ENCODE measurements around the gene SMCHD1.

SMCHD1 gene

DNA sequence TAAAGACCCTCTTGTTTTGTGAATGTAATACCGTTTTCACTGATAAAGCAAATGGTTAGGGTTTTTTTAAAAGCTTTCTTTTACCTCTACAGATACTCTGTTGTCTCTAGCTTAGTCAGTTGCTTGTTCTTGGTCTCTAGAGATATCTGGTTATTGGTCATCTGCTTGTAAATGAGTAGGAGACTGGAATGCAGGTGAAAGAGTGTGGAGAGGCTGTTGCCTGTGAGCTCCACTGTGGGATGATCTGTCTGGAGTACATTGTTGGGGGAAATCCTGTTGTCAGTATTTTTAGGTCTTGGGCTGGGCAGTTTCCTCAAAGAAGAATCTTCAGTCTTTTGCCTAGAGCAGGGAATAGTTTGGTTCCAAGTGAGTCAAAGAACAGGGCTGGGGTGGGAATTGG, 67.7 kb downstream of the SMCHD1 start:
- TF ChIP-seq FOXP2 (optimal IDR thresholded peaks at IDR 0.05; ENCODE audit: borderline replicate concordance, extremely low read depth, extremely low read length, insufficient read depth) (no peak), TAF1 (IDR thresholded peaks at IDR 0.05; ENCODE audit: borderline replicate concordance, insufficient read depth, low read length) (no peak), POLR2AphosphoS5 (IDR thresholded peaks at IDR 0.05; ENCODE audit: low read depth, low read length) (no peak), SIN3A (IDR thresholded peaks at IDR 0.05; ENCODE audit: borderline replicate concordance, insufficient read depth, low read length) (no peak)
- TF ChIP-seq, protein P1, sequence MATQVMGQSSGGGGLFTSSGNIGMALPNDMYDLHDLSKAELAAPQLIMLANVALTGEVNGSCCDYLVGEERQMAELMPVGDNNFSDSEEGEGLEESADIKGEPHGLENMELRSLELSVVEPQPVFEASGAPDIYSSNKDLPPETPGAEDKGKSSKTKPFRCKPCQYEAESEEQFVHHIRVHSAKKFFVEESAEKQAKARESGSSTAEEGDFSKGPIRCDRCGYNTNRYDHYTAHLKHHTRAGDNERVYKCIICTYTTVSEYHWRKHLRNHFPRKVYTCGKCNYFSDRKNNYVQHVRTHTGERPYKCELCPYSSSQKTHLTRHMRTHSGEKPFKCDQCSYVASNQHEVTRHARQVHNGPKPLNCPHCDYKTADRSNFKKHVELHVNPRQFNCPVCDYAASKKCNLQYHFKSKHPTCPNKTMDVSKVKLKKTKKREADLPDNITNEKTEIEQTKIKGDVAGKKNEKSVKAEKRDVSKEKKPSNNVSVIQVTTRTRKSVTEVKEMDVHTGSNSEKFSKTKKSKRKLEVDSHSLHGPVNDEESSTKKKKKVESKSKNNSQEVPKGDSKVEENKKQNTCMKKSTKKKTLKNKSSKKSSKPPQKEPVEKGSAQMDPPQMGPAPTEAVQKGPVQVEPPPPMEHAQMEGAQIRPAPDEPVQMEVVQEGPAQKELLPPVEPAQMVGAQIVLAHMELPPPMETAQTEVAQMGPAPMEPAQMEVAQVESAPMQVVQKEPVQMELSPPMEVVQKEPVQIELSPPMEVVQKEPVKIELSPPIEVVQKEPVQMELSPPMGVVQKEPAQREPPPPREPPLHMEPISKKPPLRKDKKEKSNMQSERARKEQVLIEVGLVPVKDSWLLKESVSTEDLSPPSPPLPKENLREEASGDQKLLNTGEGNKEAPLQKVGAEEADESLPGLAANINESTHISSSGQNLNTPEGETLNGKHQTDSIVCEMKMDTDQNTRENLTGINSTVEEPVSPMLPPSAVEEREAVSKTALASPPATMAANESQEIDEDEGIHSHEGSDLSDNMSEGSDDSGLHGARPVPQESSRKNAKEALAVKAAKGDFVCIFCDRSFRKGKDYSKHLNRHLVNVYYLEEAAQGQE (IDR thresholded peaks at IDR 0.05; ENCODE audit: insufficient read depth in 1 of 2, low read depth in 2 of 2, low read length in 2 of 2), result no peak

DNA sequence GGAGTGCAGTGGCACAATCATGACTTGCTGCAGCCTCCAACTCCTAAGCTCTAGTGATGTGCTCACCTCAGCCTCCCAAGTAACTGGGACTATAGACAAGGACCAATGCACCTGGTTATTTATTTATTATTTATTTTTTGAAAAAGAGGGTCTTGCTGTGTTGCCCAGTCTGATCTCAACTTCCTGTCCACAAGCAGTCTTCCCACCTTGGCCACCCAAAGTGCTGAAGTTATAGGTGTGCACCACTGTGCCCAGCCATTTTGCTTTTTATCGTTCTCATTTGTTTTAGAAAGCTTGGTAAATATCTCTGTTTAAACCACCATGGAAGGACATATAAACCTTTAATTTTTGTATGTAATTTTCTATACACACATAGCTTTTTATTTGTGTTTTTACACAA, 74.2 kb downstream of the SMCHD1 start:
- TF ChIP-seq, protein P1 (IDR thresholded peaks at IDR 0.05; ENCODE audit: insufficient read depth in 1 of 2, low read depth in 2 of 2, low read length in 2 of 2), result no peak
- TF ChIP-seq POLR2AphosphoS5 (IDR thresholded peaks at IDR 0.05; ENCODE audit: low read depth, low read length), result no peak

DNA sequence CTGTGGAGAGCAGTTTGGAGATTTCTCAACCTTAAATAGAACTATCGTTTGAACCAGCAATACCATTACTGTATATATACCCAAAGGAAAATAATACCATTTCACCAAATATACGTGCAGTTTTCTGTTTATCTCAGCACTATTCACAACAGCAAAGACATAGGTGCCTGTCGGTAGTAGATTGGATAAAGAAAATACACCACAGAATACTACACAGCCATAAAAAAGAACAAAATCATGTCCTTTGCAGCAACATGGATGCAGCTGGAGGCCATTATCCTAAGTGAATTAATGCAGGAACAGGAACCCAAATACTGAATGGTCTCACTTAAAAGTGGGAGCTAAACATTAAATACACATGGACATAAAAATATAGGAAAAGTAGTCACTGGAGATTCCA, 81.3 kb downstream of the SMCHD1 start:
- TF ChIP-seq, protein P1 (IDR thresholded peaks at IDR 0.05; ENCODE audit: insufficient read depth in 1 of 2, low read depth in 2 of 2, low read length in 2 of 2), result no peak
- no peak for TF ChIP-seq FOXP2 (optimal IDR thresholded peaks at IDR 0.05; ENCODE audit: borderline replicate concordance, extremely low read depth, extremely low read length, insufficient read depth)
- TF ChIP-seq SIN3A (IDR thresholded peaks at IDR 0.05; ENCODE audit: borderline replicate concordance, insufficient read depth, low read length), result no peak
- no peak for TF ChIP-seq TAF1 (IDR thresholded peaks at IDR 0.05; ENCODE audit: borderline replicate concordance, insufficient read depth, low read length)
- TF ChIP-seq POLR2AphosphoS5 (IDR thresholded peaks at IDR 0.05; ENCODE audit: low read depth, low read length), result no peak

DNA sequence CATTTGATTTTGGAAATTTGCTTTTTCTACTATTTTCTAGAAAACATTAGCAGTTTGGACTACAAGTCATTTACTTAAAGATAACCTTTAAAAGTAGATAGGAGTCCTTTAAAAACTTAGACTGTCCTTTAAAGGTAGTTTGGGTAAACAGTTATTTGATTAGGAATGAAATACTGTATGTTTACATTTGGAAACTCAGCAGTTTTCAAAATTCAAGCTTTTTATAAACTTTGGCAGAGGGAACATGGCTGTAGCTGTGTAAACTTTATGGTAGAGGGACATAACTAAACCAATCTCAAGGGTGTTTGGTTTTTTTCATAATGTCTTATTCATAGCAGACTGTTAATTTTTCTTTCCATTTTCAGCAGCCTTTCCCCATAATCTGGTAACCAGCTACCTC, 90.7 kb downstream of the SMCHD1 start:
- no peak for TF ChIP-seq POLR2AphosphoS5 (IDR thresholded peaks at IDR 0.05; ENCODE audit: low read depth, low read length)

DNA sequence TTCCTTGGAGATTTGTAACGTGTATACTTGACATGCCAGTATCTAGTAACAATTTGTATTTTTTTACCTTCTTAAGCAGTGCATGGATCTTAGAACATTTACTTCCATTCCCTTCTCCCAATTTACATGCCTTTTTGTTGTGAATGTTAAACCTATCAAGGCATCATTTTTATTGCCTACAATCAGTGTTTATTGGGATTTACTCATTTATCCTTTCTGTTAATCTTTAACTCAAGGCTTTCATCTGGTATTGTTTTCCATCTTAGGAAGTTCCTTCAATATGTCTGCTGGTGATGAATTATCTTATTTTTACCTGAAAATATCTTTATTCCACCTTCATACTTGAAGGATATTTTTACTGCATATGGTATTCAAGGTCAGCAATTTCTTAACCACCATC, 102.8 kb downstream of the SMCHD1 start:
- TF ChIP-seq POLR2AphosphoS5 (IDR thresholded peaks at IDR 0.05; ENCODE audit: low read depth, low read length) (no peak), SIN3A (IDR thresholded peaks at IDR 0.05; ENCODE audit: borderline replicate concordance, insufficient read depth, low read length) (no peak), TAF1 (IDR thresholded peaks at IDR 0.05; ENCODE audit: borderline replicate concordance, insufficient read depth, low read length) (no peak), FOXP2 (optimal IDR thresholded peaks at IDR 0.05; ENCODE audit: borderline replicate concordance, extremely low read depth, extremely low read length, insufficient read depth) (no peak)
- TF ChIP-seq, protein P1 (IDR thresholded peaks at IDR 0.05; ENCODE audit: insufficient read depth in 1 of 2, low read depth in 2 of 2, low read length in 2 of 2), result no peak

Data from PFSK-1 (cell line).